LNCaP clone FGC (cell line): ENCODE measurements around the gene TENM3.
"Not testable (repeated sequence)": the region's sequence is repeated elsewhere in the genome, so short reads cannot be mapped to it uniquely, and the experiment has no call there.

ENCODE experiments used
- DNase-seq: peaks from one replicate; pipeline ENCODE4 v3.0.0-alpha.2; 2011; ENCODE audit warnings: low read depth
- H3K4me3 ChIP-seq: 2 replicates; pipeline ENCODE4 v1.5.1; 2011; ENCODE audit warnings: mild to moderate bottlenecking, low read depth, low read length, control low read depth
- TF ChIP-seq, protein P1 (sequence below): IDR thresholded peaks from 2 replicates; pipeline ENCODE4 v1.5.1; 2012; ENCODE audit warnings: mild to moderate bottlenecking; ENCODE audit not compliant: control insufficient read depth, insufficient read depth; ENCODE audit errors: extremely low read depth

TENM3 gene

DNA sequence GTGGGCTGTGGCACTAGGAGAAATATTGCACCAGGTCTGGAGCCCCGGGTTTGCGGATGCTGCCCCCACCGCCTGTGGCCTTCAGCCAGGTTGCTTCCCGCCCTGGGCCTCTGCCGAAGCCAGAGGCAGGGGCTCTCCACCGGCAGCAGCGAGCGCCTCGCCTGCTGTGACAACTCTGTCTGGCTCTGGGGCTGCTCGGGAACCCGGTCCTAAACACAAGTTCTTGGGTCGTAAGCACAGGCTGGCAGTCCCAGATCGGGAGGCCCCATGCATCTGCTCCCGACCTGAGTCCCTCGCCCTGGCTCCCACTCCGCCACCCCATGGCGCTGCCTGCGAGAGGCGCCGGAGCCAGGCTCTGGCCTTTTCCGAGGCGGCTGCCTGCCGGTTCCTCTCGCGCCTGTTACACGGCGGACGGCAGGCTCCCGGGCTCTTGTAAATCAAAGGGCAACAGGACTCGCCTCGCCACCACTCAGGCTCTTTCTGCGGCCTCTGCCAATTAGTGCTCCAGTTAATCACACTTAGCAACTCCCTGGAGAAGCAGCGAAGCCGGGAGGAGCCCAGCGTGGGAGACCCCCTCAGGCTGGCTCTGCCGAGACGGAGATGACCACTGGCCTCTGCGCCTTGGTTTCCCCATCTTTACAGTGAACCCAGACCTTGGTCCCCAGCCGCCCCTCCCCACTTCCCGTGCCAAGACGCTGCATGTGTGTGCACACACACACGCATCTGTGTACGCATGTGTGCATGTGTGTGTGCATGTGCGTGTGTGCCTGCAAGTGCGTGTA is 564.8 kb downstream of the TENM3 start:
- DNase-seq, result no peak
- H3K4me3 ChIP-seq, result no peak overlapping the region
- TF ChIP-seq, protein P1, sequence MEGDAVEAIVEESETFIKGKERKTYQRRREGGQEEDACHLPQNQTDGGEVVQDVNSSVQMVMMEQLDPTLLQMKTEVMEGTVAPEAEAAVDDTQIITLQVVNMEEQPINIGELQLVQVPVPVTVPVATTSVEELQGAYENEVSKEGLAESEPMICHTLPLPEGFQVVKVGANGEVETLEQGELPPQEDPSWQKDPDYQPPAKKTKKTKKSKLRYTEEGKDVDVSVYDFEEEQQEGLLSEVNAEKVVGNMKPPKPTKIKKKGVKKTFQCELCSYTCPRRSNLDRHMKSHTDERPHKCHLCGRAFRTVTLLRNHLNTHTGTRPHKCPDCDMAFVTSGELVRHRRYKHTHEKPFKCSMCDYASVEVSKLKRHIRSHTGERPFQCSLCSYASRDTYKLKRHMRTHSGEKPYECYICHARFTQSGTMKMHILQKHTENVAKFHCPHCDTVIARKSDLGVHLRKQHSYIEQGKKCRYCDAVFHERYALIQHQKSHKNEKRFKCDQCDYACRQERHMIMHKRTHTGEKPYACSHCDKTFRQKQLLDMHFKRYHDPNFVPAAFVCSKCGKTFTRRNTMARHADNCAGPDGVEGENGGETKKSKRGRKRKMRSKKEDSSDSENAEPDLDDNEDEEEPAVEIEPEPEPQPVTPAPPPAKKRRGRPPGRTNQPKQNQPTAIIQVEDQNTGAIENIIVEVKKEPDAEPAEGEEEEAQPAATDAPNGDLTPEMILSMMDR, result no peak

DNA sequence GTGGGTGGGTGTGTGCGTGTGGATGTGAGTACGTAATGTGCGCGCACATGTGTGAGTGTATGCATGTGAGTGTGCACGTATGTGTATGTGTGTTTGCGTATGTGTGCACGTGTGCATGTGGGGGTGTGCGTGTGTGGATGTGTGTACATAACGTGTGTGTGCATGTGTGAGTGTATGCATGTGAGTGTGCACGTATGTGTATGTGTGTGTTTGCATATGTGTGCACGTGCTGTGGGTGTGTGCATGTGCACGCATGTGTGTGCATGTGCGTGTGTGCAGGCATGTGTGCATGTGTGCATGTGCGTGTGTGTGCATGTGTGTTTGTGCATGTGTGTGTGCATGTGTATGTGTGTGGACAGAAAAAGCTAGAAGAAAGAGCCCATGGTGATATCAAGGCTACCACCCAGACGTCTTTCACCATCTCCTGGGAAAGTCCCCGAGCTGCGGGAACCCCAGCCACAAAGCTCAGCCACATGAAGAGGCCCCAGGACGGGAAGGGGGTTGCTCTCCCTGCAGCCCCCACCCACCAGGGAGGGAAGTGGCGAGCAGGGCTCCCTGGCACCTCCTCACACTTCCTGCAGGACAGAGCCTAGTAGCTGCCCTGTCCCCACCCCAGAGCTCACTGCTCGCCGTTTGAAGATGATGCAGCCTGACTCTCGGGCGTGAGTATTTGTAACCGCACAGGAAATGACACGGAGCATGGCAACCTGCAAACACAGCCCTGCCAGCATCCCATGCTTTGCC is 565.6 kb downstream of the TENM3 start:
- TF ChIP-seq, protein P1, result no peak
- DNase-seq, result no peak

DNA sequence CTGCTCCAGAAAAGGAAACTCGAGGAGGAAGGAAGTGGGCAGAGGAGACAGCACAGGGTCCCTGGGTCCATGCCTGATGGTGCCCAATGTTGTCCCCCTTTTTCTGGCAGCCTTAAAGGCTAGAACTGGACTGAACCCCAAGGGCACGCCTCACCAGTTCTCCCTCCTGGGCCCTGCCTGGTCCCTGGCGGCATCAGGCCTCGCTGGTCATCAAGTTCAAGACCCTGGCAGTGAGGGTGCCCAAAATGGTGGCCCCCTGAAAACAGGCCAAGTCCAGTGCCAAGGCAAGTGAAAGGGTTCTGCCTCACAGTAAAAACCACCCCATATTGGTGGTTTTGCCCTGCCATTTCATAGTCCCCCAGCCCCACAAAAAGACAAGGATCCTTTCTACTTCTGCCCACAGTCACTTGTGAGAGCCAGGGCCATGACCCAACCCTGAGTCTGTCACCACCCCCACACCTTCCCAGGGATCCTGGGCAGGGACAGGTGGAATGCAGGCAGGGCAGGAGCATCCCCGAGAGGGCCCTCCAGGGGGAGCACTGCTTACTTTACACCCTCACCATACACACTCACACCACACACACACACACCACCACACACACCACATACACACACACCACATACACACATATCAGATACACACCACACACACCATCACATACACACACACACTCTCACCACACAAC is 566.4 kb downstream of the TENM3 start:
- H3K4me3 ChIP-seq, result no peak overlapping the region
- no peak for DNase-seq
- TF ChIP-seq, protein P1, result peak; percentile 20; the same call in 1 of the 2 replicates

More for the DNA sequence above, 565.6 kb downstream of the TENM3 start:
- no peak overlapping the region for H3K4me3 ChIP-seq

DNA sequence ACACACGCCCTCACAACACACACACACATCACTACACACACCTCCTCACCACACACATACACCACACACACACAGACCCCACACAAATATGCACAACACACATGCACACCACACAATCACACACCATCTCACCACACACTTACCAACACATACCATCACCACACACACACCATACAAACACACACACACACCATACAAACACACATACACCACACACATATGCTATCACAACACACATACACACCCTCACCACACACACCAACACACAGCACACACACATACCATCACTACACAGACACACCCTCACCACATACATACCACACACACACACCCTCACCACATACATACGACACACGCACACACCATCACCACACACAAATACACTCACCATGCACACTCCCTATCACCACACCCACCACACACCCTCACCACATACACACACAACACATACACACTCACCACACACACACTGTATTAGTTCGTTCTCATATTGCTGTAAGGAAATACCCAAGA is 567.0 kb downstream of the TENM3 start:
- DNase-seq, result no peak
- no peak overlapping the region for H3K4me3 ChIP-seq
- TF ChIP-seq, protein P1, result no peak

DNA sequence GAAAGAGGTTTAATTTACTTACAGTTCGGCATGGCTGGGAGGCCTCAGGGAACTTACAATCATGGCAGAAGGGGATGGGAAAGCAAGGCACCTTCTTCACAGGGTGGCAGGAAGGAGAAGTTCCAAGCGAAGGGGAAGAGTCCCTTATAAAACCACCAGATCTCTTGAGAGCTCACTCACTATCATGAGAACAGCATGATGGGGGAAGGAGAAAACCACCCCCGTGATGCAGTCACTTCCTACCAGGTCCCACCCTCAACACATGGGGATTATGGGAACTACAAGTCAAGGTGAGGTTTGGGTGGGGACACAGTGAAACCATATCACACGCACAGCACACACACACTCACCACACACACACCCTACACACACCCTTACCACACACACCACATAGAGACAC is 569.7 kb downstream of the TENM3 start:
- H3K4me3 ChIP-seq, result no peak overlapping the region
- DNase-seq, result no peak
- TF ChIP-seq, protein P1, result no peak

DNA sequence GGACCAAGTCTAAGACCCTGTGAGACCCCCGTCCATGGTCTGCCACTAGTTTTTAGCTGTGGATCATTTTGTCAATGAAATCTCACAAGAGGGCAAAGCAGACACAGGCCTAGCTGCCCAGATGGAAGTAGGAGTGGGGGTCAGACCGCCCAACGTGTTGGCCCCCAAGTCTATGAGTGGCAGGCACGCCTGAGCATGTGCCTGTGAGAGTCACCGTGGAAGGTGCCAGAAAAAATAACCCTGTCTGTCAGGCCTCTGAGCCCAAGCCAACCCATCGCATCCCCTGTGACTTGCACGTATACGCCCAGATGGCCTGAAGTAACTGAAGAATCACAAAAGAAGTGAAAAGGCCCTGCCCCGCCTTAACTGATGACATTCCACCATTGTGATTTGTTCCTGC is 570.9 kb downstream of the TENM3 start:
- H3K4me3 ChIP-seq, DNase-seq: not testable (repeated sequence)
